ENCODE measurements around the gene PRKCB. TPM values are rescaled to one million over a fixed set of nuclear protein-coding genes. Genes with fewer than 3 reads are reported as not detected.

The PRKCB gene
- total RNA-seq, 2 experiments from 2014 or later: 21.0 to 51.6 TPM

DNA sequence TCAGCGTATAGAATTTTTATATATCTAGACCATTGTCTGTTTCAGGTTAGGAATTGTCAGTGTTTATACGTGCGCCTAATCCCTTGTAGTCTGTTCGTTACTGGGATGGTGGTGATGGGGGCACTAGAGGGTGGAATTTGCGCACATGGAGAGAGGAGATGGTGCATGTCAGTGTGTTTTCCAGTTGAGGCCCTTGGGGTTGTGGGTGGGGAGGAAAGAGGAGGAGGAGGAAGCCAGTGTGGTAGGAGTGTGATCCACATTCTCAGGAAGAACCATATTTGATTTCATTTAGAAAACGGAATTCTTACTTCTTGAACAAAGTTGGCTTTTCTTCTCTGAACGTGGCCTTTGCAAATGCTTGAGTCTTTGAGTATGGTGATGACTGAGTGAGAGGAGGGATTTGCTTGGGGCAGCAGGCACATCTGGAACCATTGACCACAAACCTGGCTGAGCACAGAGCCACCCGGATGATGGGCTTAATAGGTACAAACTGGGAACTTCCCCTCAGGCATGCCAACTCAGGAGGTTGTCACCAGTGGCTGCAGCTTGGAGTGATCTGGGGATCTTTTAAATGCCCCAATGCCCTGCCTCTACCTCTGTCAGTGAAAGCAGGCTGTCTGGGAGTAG is 98.9 kb downstream of the PRKCB start:
- no peaks in the 10 kb centered on the region for H3K79me2 ChIP-seq (ENCODE audit: insufficient read depth, low read depth, low read length)
- no TSS peak for BruUV-seq (replicated peaks)
- TF ChIP-seq EZH2phosphoT487 (IDR thresholded peaks at IDR 0.05; ENCODE audit: borderline replicate concordance, low read depth, low read length): no peak
- TF ChIP-seq, protein P1, sequence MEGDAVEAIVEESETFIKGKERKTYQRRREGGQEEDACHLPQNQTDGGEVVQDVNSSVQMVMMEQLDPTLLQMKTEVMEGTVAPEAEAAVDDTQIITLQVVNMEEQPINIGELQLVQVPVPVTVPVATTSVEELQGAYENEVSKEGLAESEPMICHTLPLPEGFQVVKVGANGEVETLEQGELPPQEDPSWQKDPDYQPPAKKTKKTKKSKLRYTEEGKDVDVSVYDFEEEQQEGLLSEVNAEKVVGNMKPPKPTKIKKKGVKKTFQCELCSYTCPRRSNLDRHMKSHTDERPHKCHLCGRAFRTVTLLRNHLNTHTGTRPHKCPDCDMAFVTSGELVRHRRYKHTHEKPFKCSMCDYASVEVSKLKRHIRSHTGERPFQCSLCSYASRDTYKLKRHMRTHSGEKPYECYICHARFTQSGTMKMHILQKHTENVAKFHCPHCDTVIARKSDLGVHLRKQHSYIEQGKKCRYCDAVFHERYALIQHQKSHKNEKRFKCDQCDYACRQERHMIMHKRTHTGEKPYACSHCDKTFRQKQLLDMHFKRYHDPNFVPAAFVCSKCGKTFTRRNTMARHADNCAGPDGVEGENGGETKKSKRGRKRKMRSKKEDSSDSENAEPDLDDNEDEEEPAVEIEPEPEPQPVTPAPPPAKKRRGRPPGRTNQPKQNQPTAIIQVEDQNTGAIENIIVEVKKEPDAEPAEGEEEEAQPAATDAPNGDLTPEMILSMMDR (conservative IDR thresholded peaks at IDR 0.05; ENCODE audit: low read length): no peak
- DNase-seq (ENCODE audit: low spot score): no peak
- no peaks in the 10 kb centered on the region for H3K9me2 ChIP-seq (ENCODE audit: insufficient read depth, low read length)
- H3K4me2 ChIP-seq (ENCODE audit: low read length): no peak overlapping the region
- POLR2A ChIA-PET: interaction anchor here (0.6 kb wide), 1 partner anchor 60 kb away, joined by 3 read pairs; no protein-coding TSS in a partner anchor
- CTCF ChIA-PET (ENCODE audit: unreplicated experiment): no interaction called here
- H3K36me3 ChIP-seq (ENCODE audit: insufficient read depth, low read length): no peaks in the 10 kb centered on the region
- no peaks in the 10 kb centered on the region for H4K20me1 ChIP-seq (ENCODE audit: insufficient read depth, low read length)
- no peak overlapping the region for H3K27ac ChIP-seq (ENCODE audit: low read depth, low read length, poor library complexity, severe bottlenecking)
- no peaks in the 10 kb centered on the region for H3K9me3 ChIP-seq (ENCODE audit: low read length)
- H2AFZ ChIP-seq (ENCODE audit: low read length): no peak overlapping the region
- intact Hi-C loops (cut with micrococcal nuclease; ENCODE audit: unreplicated experiment): no loop called here
- H3K4me3 ChIP-seq (ENCODE audit: low read depth, low read length, poor library complexity, severe bottlenecking): no peak overlapping the region
- no peaks in the 10 kb centered on the region for H3K4me1 ChIP-seq (ENCODE audit: insufficient read depth, low read length, poor library complexity, severe bottlenecking)

DNA sequence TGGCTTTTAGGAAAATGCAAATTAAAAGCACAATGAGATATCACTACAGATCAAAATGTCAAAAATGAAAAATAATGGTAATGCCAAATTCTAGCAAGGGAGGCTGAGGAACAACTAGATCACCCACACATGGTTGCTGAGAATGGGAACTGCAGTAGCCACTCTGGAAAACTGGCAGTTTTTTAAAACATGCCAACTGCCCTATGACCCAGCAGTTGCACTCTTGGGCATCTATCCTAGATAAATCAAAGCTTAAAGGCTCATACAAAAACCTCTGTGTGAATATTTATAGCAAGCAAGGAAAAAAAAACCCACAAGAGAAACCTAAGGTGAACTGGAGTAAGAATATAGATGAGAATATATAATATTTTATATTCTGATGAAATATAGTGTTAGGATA is 104.3 kb downstream of the PRKCB start:
- POLR2A ChIA-PET: no interaction called here
- Histone ChIP-seq H3K79me2 (ENCODE audit: insufficient read depth, low read depth, low read length) (no peaks in the 10 kb centered on the region), H3K4me3 (ENCODE audit: low read depth, low read length, poor library complexity, severe bottlenecking) (no peak overlapping the region), H3K4me1 (ENCODE audit: insufficient read depth, low read length, poor library complexity, severe bottlenecking) (no peaks in the 10 kb centered on the region), H3K36me3 (ENCODE audit: insufficient read depth, low read length) (no peaks in the 10 kb centered on the region), H4K20me1 (ENCODE audit: insufficient read depth, low read length) (no peaks in the 10 kb centered on the region), H3K9me3 (ENCODE audit: low read length) (no peaks in the 10 kb centered on the region), H3K4me2 (ENCODE audit: low read length) (no peak overlapping the region), H2AFZ (ENCODE audit: low read length) (no peak overlapping the region), H3K27ac (ENCODE audit: low read depth, low read length, poor library complexity, severe bottlenecking) (no peak overlapping the region), H3K9me2 (ENCODE audit: insufficient read depth, low read length) (no peaks in the 10 kb centered on the region)
- BruUV-seq (replicated peaks): no TSS peak
- CTCF ChIA-PET (ENCODE audit: unreplicated experiment): no interaction called here
- TF ChIP-seq EZH2phosphoT487 (IDR thresholded peaks at IDR 0.05; ENCODE audit: borderline replicate concordance, low read depth, low read length): no peak
- TF ChIP-seq, protein P1 (conservative IDR thresholded peaks at IDR 0.05; ENCODE audit: low read length): no peak
- intact Hi-C loops (cut with micrococcal nuclease; ENCODE audit: unreplicated experiment): no loop called here
- no peak for DNase-seq (ENCODE audit: low spot score)

DNA sequence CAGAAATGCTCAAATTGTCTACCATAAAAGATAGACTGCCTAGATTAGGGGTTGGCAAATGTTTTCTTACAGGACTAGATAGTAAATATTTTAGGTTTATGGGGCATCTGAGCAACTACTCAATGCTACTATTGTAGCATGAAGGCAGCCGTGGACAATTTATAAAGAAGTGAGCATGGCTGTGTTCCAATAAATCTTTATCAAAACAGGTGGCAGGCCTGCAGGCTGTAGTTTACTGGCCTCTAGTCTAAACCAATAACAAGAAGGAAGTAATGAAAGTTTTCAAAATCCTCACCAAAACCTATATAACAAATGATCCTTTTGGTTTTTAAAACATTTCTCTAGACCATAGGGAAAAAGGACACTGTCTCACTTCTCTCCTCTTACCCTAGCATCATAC is 105.2 kb downstream of the PRKCB start:
- no peak overlapping the region for H3K4me3 ChIP-seq (ENCODE audit: low read depth, low read length, poor library complexity, severe bottlenecking)
- H3K9me2 ChIP-seq (ENCODE audit: insufficient read depth, low read length): no peaks in the 10 kb centered on the region
- ChIA-PET CTCF (ENCODE audit: unreplicated experiment) (no interaction called here), POLR2A (no interaction called here)
- BruUV-seq (replicated peaks): no TSS peak
- no peaks in the 10 kb centered on the region for H4K20me1 ChIP-seq (ENCODE audit: insufficient read depth, low read length)
- no peaks in the 10 kb centered on the region for H3K79me2 ChIP-seq (ENCODE audit: insufficient read depth, low read depth, low read length)
- no peak for TF ChIP-seq EZH2phosphoT487 (IDR thresholded peaks at IDR 0.05; ENCODE audit: borderline replicate concordance, low read depth, low read length)
- TF ChIP-seq, protein P1 (conservative IDR thresholded peaks at IDR 0.05; ENCODE audit: low read length): no peak
- H3K36me3 ChIP-seq (ENCODE audit: insufficient read depth, low read length): no peaks in the 10 kb centered on the region
- H3K9me3 ChIP-seq (ENCODE audit: low read length): no peaks in the 10 kb centered on the region
- no peak overlapping the region for H3K27ac ChIP-seq (ENCODE audit: low read depth, low read length, poor library complexity, severe bottlenecking)
- DNase-seq (ENCODE audit: low spot score): no peak
- H3K4me2 ChIP-seq (ENCODE audit: low read length): no peak overlapping the region
- no peaks in the 10 kb centered on the region for H3K4me1 ChIP-seq (ENCODE audit: insufficient read depth, low read length, poor library complexity, severe bottlenecking)
- intact Hi-C loops (cut with micrococcal nuclease; ENCODE audit: unreplicated experiment): no loop called here
- H2AFZ ChIP-seq (ENCODE audit: low read length): no peak overlapping the region

All from OCI-LY7 (cell line).